ENCODE results near the gene EIF2A.
"Not testable (repeated sequence)": the region's sequence is repeated elsewhere in the genome, so short reads cannot be mapped to it uniquely, and the experiment has no call there.

EIF2A gene

DNA sequence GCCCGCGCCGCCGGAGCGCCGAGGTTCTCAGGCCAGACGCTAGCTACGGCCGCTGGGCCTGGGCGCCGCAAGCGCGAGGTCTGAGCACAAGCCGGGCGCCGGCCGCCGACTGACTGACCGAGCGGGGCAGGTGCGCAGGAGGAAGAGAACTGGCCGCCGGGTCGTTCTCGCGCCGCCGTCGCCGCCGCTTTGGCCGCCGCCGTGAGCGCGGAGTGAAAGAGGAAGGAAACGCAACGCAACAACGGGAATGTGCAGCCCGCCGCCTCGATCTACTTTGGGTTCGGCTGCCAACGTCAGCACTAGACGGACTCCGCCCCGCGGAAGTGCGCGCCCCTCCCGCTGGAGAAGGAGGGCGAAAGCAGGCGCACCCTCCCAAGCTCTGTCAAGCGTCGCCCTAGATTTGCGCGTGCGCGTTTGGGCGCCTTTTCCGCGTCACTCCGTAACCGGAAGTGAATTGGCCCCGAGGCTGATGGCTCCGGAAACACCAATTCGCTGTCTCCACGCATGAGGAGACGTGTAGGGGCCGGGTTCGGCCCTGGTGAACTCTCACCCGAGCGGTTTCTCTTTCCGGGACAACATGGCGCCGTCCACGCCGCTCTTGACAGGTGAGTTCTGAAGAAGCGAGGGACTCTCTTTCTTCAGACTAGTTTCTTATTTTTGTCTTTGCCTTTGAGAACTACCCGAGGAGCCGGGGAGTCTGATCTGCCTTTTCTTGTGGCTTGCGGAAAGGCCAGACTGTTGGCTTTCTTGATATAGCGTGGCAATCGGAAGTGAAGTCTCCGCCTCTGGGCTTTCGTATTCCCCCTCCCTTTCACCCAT is at the start of gene EIF2A, which contains the start of gene SERP1:
EIF2A (plus strand) TSS at position 562 of the 819 bp plus-strand sequence; CDS start at position 578, 16 bp downstream.
SERP1 (minus strand) TSS at position 271 of the 819 bp plus-strand sequence. CDS start 361 bp downstream, outside the sequence.
- Histone ChIP-seq H3K4me2 (ENCODE audit: low read length) (peak within 1 kb of the TSS; percentile 82), H3K4me1 (peaks cover 6% of the 10 kb centered on the region), H3K36me3 (ENCODE audit: control insufficient read depth, insufficient read depth, low read length) (no peaks in the 10 kb centered on the region), H3K4me3 (ENCODE audit: low read depth, low read length) (peak within 1 kb of the TSS; percentile 91), H3K27me3 (ENCODE audit: control insufficient read depth, insufficient read depth, low read length) (no peaks in the 10 kb centered on the region), H3K27ac (peak within 1 kb of the TSS; percentile 98), H2AFZ (peak within 1 kb of the TSS; percentile 97), H3K9me3 (ENCODE audit: control insufficient read depth, low read length) (no peaks in the 10 kb centered on the region), H3K79me2 (peaks cover 24% of the 10 kb centered on the region), H3K9ac (peak within 1 kb of the TSS; percentile 97)
- TF ChIP-seq, protein P1, sequence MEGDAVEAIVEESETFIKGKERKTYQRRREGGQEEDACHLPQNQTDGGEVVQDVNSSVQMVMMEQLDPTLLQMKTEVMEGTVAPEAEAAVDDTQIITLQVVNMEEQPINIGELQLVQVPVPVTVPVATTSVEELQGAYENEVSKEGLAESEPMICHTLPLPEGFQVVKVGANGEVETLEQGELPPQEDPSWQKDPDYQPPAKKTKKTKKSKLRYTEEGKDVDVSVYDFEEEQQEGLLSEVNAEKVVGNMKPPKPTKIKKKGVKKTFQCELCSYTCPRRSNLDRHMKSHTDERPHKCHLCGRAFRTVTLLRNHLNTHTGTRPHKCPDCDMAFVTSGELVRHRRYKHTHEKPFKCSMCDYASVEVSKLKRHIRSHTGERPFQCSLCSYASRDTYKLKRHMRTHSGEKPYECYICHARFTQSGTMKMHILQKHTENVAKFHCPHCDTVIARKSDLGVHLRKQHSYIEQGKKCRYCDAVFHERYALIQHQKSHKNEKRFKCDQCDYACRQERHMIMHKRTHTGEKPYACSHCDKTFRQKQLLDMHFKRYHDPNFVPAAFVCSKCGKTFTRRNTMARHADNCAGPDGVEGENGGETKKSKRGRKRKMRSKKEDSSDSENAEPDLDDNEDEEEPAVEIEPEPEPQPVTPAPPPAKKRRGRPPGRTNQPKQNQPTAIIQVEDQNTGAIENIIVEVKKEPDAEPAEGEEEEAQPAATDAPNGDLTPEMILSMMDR (IDR thresholded peaks at IDR 0.05) = no peak

DNA sequence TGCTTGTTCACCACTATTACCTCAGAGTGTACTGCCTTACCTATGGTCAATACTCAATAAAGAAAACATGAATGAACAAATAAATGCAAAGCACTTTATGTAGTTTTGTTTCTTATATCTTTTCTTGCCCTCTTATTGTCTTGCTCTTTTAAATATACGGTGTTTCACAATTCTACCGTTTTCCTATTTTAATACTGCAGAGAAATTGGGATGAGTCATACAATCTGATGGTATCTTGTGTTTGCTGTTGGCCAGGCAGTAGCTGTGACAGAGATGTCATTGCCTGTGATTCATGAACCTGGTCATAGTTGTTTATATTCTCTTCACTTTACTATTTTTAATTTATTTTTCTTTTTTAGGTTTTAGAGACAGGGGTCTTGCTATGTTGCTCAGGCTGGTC is 48.6 kb upstream of the EIF2A start:
- Histone ChIP-seq H3K4me2 (ENCODE audit: low read length) (no peak overlapping the region), H3K27ac (no peak overlapping the region), H2AFZ (no peak overlapping the region), H3K9me3 (ENCODE audit: control insufficient read depth, low read length) (no peaks in the 10 kb centered on the region), H3K9ac (no peak overlapping the region), H3K27me3 (ENCODE audit: control insufficient read depth, insufficient read depth, low read length) (no peaks in the 10 kb centered on the region), H3K4me1 (no peaks in the 10 kb centered on the region), H3K4me3 (ENCODE audit: low read depth, low read length) (no peak overlapping the region), H3K79me2 (no peaks in the 10 kb centered on the region), H3K36me3 (ENCODE audit: control insufficient read depth, insufficient read depth, low read length) (no peaks in the 10 kb centered on the region)
- TF ChIP-seq, protein P1 (IDR thresholded peaks at IDR 0.05) = no peak

DNA sequence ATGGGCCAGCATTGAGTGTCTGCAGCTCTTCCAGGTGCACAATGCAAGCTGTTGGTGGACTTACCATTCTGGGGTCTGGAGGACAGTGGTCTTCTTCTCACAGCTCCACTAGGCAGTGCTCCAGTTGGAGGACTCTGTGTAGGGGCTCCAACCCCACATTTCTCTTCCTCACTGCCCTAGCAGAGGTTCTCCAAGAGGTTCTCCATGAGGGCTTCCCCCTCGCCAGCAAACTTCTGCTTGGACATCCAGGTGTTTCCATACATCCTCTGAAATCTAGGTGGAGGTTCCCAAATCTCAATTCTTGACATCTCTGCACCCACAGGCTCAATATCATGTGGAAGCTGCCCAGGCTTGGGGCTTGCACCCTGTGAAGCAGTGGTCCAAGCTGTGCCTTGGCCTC is 45.6 kb upstream of the EIF2A start:
- not testable (repeated sequence) for H3K27ac ChIP-seq; H2AFZ ChIP-seq; H3K27me3 ChIP-seq (ENCODE audit: control insufficient read depth, insufficient read depth, low read length); H3K4me1 ChIP-seq; H3K4me2 ChIP-seq (ENCODE audit: low read length); H3K4me3 ChIP-seq (ENCODE audit: low read depth, low read length); H3K9ac ChIP-seq; H3K79me2 ChIP-seq; H3K9me3 ChIP-seq (ENCODE audit: control insufficient read depth, low read length); H3K36me3 ChIP-seq (ENCODE audit: control insufficient read depth, insufficient read depth, low read length)

DNA sequence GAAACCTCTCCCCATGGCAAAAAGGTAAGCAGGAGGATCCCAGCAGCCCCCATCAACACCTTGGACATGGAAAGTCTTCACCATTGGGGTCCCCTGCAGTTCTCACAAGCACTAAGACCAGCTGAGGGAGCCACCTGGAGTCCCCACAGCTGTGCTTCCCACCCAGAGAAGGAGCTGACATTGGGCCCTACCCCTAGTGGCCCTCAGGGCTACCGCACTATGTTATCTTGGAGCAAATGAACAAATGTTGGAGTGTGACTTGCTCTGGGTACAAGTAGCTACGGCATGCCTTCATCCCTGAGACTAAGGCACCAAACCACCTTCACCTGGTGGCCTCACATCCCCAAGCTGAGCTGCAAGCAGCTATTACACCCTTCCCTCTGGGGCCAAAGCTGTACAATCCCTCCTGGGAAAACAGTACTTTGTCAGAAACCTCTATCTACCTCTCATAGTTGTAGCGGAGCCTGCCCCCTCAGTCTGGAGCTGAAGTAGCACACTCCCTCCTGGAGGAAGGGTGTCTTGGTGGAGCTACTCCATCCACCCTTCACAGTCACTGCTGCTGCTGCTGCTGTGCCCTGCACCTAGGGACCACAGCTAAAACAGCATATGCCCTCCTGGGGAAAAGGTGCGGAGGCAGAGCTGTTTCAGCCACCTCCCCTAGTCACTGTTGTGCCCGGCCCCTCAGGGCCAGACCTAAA is 43.0 kb upstream of the EIF2A start:
- TF ChIP-seq, protein P1 (IDR thresholded peaks at IDR 0.05) = no peak
- H3K4me2 ChIP-seq (ENCODE audit: low read length) = no peak overlapping the region
- H3K79me2 ChIP-seq = no peaks in the 10 kb centered on the region
- H3K36me3 ChIP-seq (ENCODE audit: control insufficient read depth, insufficient read depth, low read length) = no peaks in the 10 kb centered on the region
- no peak overlapping the region for H3K27ac ChIP-seq
- no peaks in the 10 kb centered on the region for H3K4me1 ChIP-seq
- no peak overlapping the region for H2AFZ ChIP-seq
- H3K9me3 ChIP-seq (ENCODE audit: control insufficient read depth, low read length) = no peaks in the 10 kb centered on the region
- H3K4me3 ChIP-seq (ENCODE audit: low read depth, low read length) = no peak overlapping the region
- no peaks in the 10 kb centered on the region for H3K27me3 ChIP-seq (ENCODE audit: control insufficient read depth, insufficient read depth, low read length)
- H3K9ac ChIP-seq = no peak overlapping the region

DNA sequence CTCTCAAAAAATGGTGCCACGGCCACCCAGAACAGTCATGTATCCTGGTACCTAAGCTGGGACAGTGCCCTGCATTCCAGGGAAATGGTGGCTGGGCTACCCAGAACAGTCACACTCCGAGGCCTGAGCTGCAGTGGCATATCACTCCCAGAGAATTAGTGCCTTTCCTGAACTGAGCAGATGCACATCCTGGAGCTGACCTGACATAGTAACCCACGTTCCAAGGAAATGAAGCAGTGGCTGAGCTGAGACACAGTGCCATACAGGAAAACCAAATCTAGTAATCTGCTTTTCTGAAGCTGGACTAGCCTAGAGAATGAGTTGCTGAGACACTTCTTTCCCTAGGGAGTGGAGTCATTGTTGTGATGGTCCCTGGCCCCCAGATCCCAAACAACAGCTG is 42.1 kb upstream of the EIF2A start:
- H2AFZ ChIP-seq = no peak overlapping the region
- no peaks in the 10 kb centered on the region for H3K27me3 ChIP-seq (ENCODE audit: control insufficient read depth, insufficient read depth, low read length)
- no peak overlapping the region for H3K27ac ChIP-seq
- H3K4me3 ChIP-seq (ENCODE audit: low read depth, low read length) = no peak overlapping the region
- TF ChIP-seq, protein P1 (IDR thresholded peaks at IDR 0.05) = no peak
- no peaks in the 10 kb centered on the region for H3K36me3 ChIP-seq (ENCODE audit: control insufficient read depth, insufficient read depth, low read length)
- no peaks in the 10 kb centered on the region for H3K79me2 ChIP-seq
- H3K9ac ChIP-seq = no peak overlapping the region
- H3K4me1 ChIP-seq = no peaks in the 10 kb centered on the region
- H3K9me3 ChIP-seq (ENCODE audit: control insufficient read depth, low read length) = no peaks in the 10 kb centered on the region
- H3K4me2 ChIP-seq (ENCODE audit: low read length) = no peak overlapping the region
